GM18505 (cell line): Measurements from ENCODE around the gene TACC2.

Source experiments
- ATAC-seq: cut with Tn5 transposase; IDR thresholded peaks from one replicate; pipeline ENCODE4 v1.9.1; 2021; ENCODE audit not compliant: unreplicated experiment
- POLR2A ChIP-seq: IDR thresholded peaks from 4 replicates; pipeline ENCODE4 v1.6.1; 2011; ENCODE audit warnings: borderline replicate concordance; ENCODE audit not compliant: insufficient read depth, insufficient read length; ENCODE audit errors: extremely low read depth

TACC2 gene

DNA sequence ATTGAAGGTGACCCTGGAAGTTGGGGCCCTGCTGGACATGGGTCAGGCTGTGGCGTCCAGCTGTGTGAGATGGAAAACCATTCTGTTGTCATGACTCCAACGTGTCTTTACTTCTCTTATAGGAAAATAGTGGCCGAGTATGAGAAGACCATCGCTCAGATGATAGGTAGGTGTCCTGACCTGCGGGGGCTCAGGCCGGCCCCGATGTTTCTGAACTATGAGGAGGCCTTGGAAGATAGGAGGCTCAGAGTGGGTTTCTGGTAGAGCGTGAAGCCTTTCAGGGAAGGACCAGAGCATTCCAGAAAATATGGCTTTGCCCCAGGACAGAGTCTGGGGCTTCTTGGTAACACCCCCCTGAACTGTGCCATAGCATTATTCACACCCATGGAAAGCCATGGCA, 252.9 kb downstream of the TACC2 start:
- no peak for TF ChIP-seq POLR2A
- no peak for ATAC-seq

DNA sequence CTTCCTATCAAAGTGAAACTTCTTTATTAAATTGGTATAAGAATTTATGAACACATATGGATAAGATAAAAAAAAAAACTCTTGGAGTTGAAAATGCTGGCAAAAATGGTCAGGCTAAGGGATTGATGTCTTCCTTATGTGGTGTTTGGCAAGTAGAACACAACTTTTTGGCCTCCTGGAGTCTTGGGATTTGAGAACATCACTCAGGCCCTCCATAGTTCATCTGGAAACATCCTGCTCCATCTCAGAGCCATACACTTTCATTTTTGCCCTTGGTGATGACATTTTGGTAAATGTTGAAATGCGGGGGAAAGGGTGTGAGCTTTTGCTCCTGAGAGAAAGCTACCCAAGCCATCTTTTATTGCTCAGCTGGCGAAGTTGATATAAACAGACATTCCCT, 254.6 kb downstream of the TACC2 start:
- no peak for ATAC-seq
- TF ChIP-seq POLR2A: no peak

DNA sequence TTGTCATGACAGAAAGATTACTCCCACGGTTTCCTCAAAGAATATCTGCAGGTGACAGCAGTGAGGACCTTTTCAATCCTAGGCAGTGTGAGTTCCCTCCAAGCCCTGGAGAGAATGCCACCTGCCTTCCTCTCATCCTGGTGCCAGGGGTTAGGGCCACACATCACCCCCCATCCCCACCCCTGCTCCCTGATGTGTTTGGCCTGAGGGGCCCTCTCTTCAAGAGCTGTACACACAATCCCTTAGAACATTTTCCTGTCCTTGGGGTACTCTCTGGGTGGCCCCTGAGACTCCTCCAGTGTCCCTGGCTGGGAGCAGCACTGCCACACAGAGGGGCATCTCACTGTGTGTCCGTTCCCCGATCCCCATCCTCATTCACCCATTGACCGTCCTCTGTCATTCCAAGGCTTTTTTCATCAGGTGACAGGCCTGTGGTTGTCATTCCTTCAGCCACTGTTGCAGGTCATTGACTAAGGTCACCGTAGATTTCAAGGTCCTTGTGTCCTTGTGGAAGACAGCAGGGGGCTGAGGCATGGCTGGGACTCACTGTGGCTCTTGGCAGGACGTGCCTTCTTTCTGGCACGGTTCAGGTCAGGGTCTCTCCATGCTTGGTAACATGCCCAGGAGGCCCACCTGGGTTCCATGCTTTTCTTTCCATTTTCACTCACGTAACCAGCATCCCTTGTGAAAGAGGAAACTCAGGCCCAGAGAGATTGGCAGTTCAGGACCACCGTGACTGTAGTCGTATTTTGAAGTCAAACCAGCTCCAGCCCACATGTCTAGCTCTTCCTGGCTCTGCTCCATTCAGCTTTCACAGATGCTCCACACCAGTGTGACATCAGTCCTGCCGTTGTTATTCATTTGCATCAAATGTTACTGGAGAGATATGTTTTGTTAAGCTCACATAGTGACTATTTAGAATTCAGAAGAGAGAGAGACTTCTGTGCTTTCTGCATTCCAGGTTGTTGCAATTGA, 255.3 kb downstream of the TACC2 start:
- no peak for TF ChIP-seq POLR2A
- ATAC-seq: no peak

DNA sequence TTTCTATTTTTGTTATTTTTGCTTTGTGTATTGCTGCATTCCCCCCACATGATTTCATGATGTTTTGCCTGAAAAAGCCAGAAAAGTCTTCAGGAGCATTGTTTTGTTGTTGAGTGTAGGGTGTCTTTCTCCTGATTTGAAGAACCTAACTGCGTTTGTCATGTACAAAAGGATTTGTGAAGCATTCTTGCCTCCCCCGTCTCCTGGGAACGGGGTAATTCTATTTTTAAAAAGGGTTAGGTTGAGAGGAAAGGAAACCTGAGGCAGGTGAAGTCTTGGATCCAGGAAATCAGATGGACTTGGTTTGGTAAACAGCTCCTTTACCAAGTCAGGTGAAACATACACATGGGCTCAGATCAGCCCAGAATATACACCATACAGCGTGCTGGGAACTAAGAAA, 256.2 kb downstream of the TACC2 start:
- TF ChIP-seq POLR2A: no peak
- ATAC-seq: no peak

DNA sequence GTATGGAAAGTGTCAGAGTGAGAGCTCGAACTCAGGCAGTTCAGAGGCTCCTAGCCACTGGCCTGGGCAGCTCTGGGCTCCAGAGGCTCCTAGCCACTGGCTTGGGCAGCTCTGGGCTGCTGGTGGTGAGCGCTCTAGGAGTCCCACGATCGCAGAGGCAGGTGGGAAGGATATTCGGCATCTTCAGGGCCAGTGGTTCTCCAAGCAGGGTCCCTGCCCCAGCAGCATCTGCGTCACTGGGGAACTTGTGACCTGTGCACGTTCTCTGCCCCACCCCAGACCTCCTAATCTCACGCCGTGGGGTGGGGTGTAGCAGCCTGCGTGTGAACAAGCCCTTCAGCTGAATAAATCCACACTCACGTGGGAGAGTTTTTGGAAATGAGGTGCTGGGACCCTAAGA, 256.9 kb downstream of the TACC2 start:
- no peak for ATAC-seq

DNA sequence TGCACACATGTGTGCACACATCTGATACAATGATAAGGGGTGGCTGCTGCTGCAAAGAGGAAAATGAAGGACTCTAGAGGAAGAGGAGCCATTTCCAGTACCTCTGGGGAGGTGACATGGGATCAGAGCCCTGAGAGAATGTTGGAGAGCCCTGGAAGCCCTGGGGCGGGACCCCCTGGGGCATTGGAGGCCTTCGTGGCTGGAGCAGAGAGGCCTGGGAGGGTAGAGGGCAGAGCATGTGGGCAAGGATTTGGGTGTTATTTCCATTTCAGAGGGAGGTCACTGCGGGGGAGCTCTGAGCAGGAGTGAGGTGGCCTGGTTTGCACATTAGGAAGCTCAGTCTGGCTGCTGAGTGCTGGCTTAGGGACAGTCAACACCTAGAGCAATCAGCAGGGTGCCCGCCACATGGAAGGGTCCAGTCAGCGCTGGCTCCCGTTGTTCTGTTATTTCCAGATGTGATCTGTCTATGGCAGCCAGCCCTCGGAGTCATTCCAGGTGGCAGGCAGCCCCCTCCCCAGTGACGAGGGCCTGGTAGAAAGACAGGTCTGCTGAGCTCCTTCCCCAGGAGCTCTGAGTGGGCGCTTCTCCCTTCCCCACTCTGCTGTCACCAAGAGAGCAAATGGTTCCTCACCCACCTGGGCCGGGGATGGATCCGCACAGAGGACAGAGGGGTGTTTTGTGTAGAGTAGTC, 258.0 kb downstream of the TACC2 start:
- no peak for ATAC-seq
- no peak for TF ChIP-seq POLR2A

More for the DNA sequence above, 256.9 kb downstream of the TACC2 start:
- TF ChIP-seq POLR2A: no peak

DNA sequence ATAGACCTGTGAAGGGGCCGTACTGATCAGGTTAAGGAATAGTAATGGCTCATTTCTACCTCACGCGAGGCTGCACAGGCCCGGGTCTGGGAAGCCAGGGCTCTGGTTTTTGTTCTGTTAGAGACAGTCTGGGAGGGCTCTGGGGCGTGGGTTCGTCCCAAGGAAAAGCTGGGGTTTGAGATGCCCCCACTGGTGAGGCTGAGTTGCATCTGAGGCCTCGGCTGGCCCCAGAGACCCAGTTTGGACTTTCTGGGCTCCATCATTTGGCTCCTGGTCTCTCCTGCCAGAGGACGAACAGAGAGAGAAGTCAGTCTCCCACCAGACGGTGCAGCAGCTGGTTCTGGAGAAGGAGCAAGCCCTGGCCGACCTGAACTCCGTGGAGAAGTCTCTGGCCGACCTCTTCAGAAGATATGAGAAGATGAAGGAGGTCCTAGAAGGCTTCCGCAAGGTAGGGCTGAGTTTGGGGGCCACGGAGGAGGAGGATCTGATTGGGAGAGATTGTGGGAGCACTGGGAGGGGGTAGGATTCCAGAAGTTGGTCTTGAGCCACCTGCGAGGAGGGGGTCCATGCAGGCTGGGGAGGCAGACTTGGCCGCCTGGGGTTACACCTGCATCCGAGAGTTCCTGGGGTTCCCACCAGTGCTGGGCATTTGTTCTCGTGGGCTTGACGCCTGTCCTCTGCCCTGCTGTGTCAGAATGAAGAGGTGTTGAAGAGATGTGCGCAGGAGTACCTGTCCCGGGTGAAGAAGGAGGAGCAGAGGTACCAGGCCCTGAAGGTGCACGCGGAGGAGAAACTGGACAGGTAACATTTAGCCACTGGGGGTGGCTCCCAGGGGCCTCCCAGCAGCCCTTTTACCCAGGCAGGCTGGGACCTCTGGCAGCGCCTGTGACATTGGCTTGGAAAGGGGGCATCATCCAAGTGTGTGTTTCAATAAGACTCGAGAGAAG, 259.7 kb downstream of the TACC2 start:
- no peak for ATAC-seq
- no peak for TF ChIP-seq POLR2A

DNA sequence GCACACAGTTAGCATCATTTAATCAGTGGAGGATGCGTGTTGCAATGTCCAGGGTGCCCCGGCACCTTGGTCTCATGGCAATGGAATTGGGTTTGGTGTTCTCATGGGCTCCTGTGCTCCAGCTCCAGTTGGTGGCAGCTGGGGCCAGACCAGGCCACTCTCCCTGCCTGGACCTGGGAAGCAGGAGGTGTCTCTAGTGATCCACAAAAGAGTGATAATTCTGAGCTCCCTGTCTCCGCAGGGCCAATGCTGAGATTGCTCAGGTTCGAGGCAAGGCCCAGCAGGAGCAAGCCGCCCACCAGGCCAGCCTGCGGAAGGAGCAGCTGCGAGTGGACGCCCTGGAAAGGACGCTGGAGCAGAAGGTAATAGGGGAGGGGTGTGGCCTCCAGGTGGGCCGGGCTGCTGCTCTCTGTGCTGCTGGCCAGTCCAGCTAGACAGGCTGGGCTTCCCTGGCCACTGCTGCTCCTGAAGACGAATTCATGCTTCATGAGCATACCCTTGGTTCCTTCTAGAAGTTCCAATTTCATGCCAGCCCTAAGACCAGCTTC, 260.4 kb downstream of the TACC2 start:
- ATAC-seq: no peak

DNA sequence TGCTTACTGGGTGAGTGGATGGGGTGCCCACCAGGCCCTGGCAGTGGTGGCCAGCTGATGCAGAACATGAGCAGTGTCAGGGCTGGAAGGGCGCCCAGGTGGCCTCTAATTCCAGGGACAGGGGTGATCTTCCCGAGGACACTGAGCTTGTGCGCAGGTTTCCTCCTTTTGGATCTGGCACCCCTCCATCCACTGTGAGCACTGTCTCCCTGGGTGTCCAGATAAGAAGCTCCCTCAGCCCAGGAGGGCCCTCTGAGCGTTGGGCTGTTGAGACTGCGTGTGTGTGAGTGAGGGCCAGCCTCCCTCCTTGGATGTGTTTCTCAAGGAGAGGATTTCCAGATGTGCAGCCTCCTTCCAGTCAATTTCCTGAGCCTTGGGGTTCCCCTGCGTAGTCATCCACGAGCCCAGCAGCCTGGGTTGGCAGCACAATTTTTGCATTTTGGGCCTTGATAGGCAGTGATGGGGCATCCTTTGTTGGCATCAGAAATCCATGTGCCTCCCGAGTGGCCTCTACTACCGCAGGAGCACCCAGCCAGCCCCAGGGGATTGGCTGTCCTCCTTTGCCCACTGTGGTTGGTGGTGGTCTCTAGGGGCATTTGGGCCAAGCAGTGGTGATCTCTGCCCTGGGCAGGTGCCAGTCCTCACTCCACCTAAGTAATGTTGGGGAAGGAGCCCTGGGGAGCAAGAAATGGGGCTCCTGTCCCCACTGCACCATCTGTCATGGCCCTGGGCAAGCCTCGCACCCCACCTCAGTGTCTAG, 261.2 kb downstream of the TACC2 start:
- no peak for TF ChIP-seq POLR2A

More for the DNA sequence above, 260.4 kb downstream of the TACC2 start:
- no peak for TF ChIP-seq POLR2A

DNA sequence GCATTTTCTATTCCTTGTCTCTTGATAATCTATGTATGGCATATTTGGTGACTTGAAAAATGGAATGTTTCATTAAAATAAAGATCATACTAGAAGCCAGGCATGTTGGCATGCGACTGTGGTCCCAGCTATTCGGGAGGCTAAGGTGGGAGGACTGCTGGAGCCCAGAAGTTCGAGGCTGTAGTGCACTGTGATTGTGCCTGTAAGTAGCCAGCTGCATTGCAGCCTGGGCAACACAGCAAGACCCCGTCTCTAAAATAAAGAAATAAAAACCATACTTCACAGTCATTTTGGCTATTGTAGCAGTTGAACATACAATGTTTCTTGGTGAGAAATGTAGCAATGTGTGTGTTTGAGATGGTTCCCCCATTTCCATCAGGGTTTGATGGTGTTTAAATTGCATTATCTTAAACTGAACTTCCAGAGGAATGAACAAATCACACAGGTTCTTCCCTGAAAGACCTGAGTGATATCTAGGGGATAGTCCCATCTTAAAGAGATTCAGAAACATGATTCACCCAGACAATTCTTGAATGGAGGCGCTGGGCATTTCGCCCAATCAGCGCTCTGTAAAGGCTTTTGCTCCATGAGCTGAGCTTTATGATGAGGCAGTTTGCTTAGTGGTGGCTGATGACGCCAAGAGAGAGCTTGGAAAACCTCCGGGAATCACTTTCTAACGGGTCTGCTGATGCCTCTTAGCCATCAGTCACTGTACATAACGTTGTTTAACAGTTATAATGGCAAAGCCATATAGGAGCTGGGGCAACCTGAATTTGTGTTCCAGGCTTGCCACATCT, 262.7 kb downstream of the TACC2 start:
- TF ChIP-seq POLR2A: no peak
- ATAC-seq: no peak

More for the DNA sequence above, 261.2 kb downstream of the TACC2 start:
- ATAC-seq: no peak

DNA sequence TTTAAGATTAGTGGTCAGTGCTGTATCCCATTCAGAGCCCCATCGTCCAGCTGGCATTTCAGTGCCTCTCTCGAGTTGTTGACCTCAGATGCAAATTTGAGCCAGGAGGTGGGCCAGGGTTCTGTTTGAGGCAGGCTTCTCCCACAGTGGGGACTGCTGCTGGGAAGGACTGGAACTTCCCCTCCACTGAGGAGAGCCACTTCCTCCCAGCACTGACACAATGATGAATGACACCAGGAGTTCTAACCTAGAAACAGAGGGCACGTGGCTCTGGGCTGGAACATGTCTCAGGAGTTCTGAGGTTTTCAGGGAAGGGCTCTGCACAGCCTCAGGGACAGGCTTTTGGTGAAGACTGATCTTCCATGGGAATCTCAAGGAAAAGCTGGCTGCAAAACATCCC, 263.8 kb downstream of the TACC2 start:
- TF ChIP-seq POLR2A: no peak
- no peak for ATAC-seq

DNA sequence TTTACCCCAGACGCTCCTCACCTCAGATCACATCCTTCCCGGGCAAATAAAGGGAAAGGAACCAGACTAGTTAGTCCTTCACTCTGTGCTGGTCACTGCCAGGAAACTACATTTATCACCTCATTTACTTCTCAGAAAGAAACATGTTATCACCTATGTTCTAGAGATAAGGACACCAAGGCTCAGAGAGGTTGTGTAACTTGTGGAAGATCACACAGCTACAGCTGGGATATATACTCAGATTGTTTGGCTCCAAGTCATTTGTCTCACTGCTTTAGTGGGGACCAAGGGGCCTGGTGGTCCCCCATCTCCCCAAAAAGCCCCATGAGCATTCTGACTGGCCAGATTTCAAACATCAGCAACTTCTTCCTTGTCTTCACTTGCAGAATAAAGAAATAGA, 264.6 kb downstream of the TACC2 start:
- no peak for ATAC-seq
- no peak for TF ChIP-seq POLR2A

DNA sequence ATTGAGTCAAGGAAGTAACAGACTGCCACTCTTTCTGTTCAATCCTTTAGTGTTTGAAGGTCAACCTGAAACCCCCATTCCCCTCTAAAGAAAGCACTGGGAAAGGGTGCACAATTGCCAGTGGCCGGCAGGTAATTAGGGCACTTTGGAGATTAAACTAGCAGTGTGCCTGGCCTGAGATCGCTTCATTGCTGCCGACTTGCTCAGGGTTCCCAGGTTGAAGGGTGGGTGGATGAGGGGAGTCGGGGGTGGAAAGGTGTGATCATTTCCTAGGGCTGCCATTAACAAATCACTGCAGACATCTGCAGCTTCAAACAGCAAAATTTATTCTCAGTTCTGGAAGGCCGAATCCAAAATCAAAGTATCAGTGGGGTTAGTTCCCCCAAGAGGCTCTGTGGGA, 265.9 kb downstream of the TACC2 start:
- no peak for TF ChIP-seq POLR2A
- ATAC-seq: no peak
